ENCODE results near the gene IFITM5. TPM values are rescaled to one million over a fixed set of nuclear protein-coding genes. Genes with fewer than 3 reads are reported as not detected.
A peak's percentile ranks its signal among the peaks of the same experiment; 100 is the strongest.

IFITM5 gene
- total and polyA plus RNA-seq, 2 donors (not counting 1 experiment from before 2014, with no cell fraction given): not detected

- Mint-ChIP-seq H3K27ac (peak overlapping the region; percentile 73), H3K27me3 (no peaks in the 10 kb centered on the region), H3K4me1 (peaks cover 52% of the 10 kb centered on the region), H3K4me3 (no peak overlapping the region), H3K9me3 (ENCODE audit: insufficient read depth) (no peaks in the 10 kb centered on the region)
- H3K9ac ChIP-seq (ENCODE audit: low read length): no peak overlapping the region
- H3K27ac ChIP-seq (ENCODE audit: low read length in 2 of 2): no peak overlapping the region
- TF ChIP-seq CTCF (IDR thresholded peaks at IDR 0.05): peak; percentile 67
- TF ChIP-seq EZH2 (IDR thresholded peaks at IDR 0.05; ENCODE audit: borderline replicate concordance, insufficient read depth, low read depth, low read length, poor library complexity, severe bottlenecking): no peak
- DNase-seq (peak; percentile 71), ATAC-seq (ENCODE audit: low read depth) (peak; percentile 37)
- H3K4me2 ChIP-seq (replicated peaks; ENCODE audit: low read depth, low read length, poor library complexity, severe bottlenecking): no peak overlapping the region
- no peaks in the 10 kb centered on the region for H3K9me3 ChIP-seq (ENCODE audit: control extremely low read depth in 1 of 3, control insufficient read depth in 2 of 3, insufficient read depth in 1 of 3, low read length in 2 of 3)
- H4K20me1 ChIP-seq (ENCODE audit: control insufficient read depth, insufficient read depth, low read length, poor library complexity, severe bottlenecking): no peaks in the 10 kb centered on the region
- intact Hi-C loops (cut with micrococcal nuclease): loop anchor here (2.0 to 5.0 kb wide), 3 partner anchors 38 to 146 kb away; partner anchors contain the start of gene PTDSS2
- WGBS (ENCODE audit: insufficient coverage): 90% methylated on average over 8 of the region's 19 CpGs
- H3K4me3 ChIP-seq (ENCODE audit: control extremely low read depth in 1 of 5, extremely low read depth in 1 of 5, insufficient read depth in 1 of 5, low read depth in 2 of 5, low read length in 4 of 5): no peak overlapping the region
- H3K79me2 ChIP-seq (ENCODE audit: control insufficient read depth, insufficient read depth, low read length): peaks cover 7% of the 10 kb centered on the region
- peaks cover 28 to 56% of the 10 kb centered on the region in 2 donors for H3K4me1 ChIP-seq (ENCODE audit: control insufficient read depth in 2 of 2, insufficient read depth in 2 of 2, low read length in 2 of 2)
- CTCF ChIA-PET: interaction anchor here (0.5 to 5.6 kb wide), 29 partner anchors 10 to 457 kb away, joined by 3 to 54 read pairs (median 4); partner anchors contain the start of genes BET1L, HRAS, PGGHG and PTDSS2
- H3K36me3 ChIP-seq (replicated peaks in 1 of 2; ENCODE audit: control extremely low read depth in 1 of 2, control insufficient read depth in 1 of 2, extremely low read depth in 1 of 2, insufficient read depth in 2 of 2, low read length in 1 of 2): no peaks in the 10 kb centered on the region
- H3K27me3 ChIP-seq (replicated peaks in 1 of 4; ENCODE audit: control extremely low read depth in 1 of 4, control insufficient read depth in 3 of 4, insufficient read depth in 4 of 4, low read length in 3 of 4): peaks cover 0 to 2% (median 0%) of the 10 kb centered on the region in 4 experiments
- no peak overlapping the region for H2AFZ ChIP-seq (ENCODE audit: insufficient read depth, low read depth, low read length, poor library complexity, severe bottlenecking)
- POLR2A ChIA-PET: interaction anchor here (0.6 to 2.2 kb wide), 2 partner anchors 37 to 55 kb away, joined by 3 to 11 read pairs; no protein-coding TSS in a partner anchor
Observed at GRCh38 chr11:304915-305843, 5.9 kb upstream of the IFITM5 start.
